Mammary epithelial cell (primary cell): ENCODE measurements around the gene CPAMD8.

Experiments
- EZH2 ChIP-seq: IDR thresholded peaks from 2 replicates; pipeline ENCODE4 v1.6.1; 2012; ENCODE audit warnings: low read length, inconsistent platforms, borderline replicate concordance
- TF ChIP-seq, protein P1 (sequence below), 2 donors: IDR thresholded peaks in 1 of 2; conservative IDR thresholded peaks in 1 of 2; 2 replicates each; pipeline ENCODE4 v1.5.1; 2011 to 2012; ENCODE audit warnings: inconsistent platforms in 2 of 2, low read length in 2 of 2, mild to moderate bottlenecking in 2 of 2, control low read depth in 1 of 2, low read depth in 1 of 2; ENCODE audit not compliant: insufficient read depth in 1 of 2; ENCODE audit errors: extremely low read depth in 1 of 2

DNA sequence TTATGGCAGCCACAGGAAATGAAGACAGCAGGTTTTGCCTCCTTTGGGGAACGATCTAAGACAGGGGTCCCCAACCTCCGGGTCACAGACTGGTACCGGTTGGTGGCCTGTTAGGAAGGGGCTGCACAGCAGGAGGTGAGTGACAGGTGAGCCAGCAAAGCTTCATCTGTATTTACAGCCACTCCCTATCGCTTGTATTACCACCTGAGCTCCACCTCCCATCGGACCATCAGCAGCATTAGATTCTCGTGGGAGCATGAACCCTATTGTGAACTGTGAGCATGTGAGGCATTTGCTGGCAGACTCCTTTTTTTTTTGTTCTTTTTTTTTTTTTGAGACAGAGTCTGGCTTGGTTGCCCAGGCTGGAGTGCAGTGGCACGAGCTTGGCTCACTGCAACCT lies 115.6 kb downstream of the CPAMD8 start:
- no peak for TF ChIP-seq EZH2
- TF ChIP-seq, protein P1, sequence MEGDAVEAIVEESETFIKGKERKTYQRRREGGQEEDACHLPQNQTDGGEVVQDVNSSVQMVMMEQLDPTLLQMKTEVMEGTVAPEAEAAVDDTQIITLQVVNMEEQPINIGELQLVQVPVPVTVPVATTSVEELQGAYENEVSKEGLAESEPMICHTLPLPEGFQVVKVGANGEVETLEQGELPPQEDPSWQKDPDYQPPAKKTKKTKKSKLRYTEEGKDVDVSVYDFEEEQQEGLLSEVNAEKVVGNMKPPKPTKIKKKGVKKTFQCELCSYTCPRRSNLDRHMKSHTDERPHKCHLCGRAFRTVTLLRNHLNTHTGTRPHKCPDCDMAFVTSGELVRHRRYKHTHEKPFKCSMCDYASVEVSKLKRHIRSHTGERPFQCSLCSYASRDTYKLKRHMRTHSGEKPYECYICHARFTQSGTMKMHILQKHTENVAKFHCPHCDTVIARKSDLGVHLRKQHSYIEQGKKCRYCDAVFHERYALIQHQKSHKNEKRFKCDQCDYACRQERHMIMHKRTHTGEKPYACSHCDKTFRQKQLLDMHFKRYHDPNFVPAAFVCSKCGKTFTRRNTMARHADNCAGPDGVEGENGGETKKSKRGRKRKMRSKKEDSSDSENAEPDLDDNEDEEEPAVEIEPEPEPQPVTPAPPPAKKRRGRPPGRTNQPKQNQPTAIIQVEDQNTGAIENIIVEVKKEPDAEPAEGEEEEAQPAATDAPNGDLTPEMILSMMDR (conservative IDR thresholded peaks at IDR 0.05 in 1 of 2, IDR thresholded peaks at IDR 0.05 in 1 of 2; ENCODE audit: extremely low read depth in 1 of 2, insufficient read depth in 1 of 2, low read depth in 1 of 2, low read length in 2 of 2) = no peak
